Suprapubic skin (tissue), 4 donors: Measurements from ENCODE around the gene PPP6R2.

Source experiments
- CTCF ChIP-seq, 2 donors: fragments of 200-600 bp in 1 of 2; fragments of 450-650 bp in 1 of 2; sonication (generic) in 1 of 2; IDR thresholded peaks; one replicate each; pipeline ENCODE4 v1.5.1; 2016 to 2019; ENCODE audit warnings: antibody characterized with exemption in 2 of 2, mild to moderate bottlenecking in 1 of 2, moderate library complexity in 1 of 2
- EP300 ChIP-seq: sonication (generic); formaldehyde crosslinking; IDR thresholded peaks from one replicate; pipeline ENCODE4 v1.6.1; 2017; ENCODE audit warnings: antibody characterized with exemption
- POLR2AphosphoS5 ChIP-seq, 3 donors: sonication (generic); formaldehyde crosslinking; IDR thresholded peaks; one replicate each; pipeline ENCODE4 v1.6.1; 2017; ENCODE audit warnings: antibody characterized with exemption in 3 of 3

- TF ChIP-seq EP300 = no peak
- no peak for TF ChIP-seq CTCF (IDR thresholded peaks at IDR 0.05)
- TF ChIP-seq POLR2AphosphoS5 (IDR thresholded peaks at IDR 0.05) = no peak
Measured at GRCh38 chr22:50461536-50461935, 118.4 kb downstream of the PPP6R2 start.
